ENCODE results near the gene SZRD1.

GRCh38 chr1:16422041-16422440 is 55.0 kb downstream of the SZRD1 start:
- TF ChIP-seq EZH2phosphoT487 (IDR thresholded peaks at IDR 0.05; ENCODE audit: low read length) (no peak), EZH2 (optimal IDR thresholded peaks at IDR 0.05; ENCODE audit: low read depth, low read length) (no peak)

Measured in MM.1S (cell line).